ENCODE results near the gene ZNF652.

ZNF652 gene

GRCh38 chr17:49360796-49361128 lies 1.3 kb downstream of the ZNF652 start:
- TF ChIP-seq TAF1 (IDR thresholded peaks at IDR 0.05; ENCODE audit: low read depth), result no peak
- no peak for TF ChIP-seq CEBPB (IDR thresholded peaks at IDR 0.05)
- TF ChIP-seq EP300 (IDR thresholded peaks at IDR 0.05; ENCODE audit: borderline replicate concordance), result no peak
- no peak for TF ChIP-seq ZBTB7A (IDR thresholded peaks at IDR 0.05; ENCODE audit: low read depth)
- TF ChIP-seq, protein P1, sequence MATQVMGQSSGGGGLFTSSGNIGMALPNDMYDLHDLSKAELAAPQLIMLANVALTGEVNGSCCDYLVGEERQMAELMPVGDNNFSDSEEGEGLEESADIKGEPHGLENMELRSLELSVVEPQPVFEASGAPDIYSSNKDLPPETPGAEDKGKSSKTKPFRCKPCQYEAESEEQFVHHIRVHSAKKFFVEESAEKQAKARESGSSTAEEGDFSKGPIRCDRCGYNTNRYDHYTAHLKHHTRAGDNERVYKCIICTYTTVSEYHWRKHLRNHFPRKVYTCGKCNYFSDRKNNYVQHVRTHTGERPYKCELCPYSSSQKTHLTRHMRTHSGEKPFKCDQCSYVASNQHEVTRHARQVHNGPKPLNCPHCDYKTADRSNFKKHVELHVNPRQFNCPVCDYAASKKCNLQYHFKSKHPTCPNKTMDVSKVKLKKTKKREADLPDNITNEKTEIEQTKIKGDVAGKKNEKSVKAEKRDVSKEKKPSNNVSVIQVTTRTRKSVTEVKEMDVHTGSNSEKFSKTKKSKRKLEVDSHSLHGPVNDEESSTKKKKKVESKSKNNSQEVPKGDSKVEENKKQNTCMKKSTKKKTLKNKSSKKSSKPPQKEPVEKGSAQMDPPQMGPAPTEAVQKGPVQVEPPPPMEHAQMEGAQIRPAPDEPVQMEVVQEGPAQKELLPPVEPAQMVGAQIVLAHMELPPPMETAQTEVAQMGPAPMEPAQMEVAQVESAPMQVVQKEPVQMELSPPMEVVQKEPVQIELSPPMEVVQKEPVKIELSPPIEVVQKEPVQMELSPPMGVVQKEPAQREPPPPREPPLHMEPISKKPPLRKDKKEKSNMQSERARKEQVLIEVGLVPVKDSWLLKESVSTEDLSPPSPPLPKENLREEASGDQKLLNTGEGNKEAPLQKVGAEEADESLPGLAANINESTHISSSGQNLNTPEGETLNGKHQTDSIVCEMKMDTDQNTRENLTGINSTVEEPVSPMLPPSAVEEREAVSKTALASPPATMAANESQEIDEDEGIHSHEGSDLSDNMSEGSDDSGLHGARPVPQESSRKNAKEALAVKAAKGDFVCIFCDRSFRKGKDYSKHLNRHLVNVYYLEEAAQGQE (IDR thresholded peaks at IDR 0.05; ENCODE audit: low read depth), result no peak
- no peak for TF ChIP-seq TEAD4 (IDR thresholded peaks at IDR 0.05)
- no peak for TF ChIP-seq CREB1 (IDR thresholded peaks at IDR 0.05; ENCODE audit: low read depth)
- no peak for TF ChIP-seq USF1 (IDR thresholded peaks at IDR 0.05)

- TF ChIP-seq YY1 (IDR thresholded peaks at IDR 0.05; ENCODE audit: low read depth) (no peak), NFIC (IDR thresholded peaks at IDR 0.05) (no peak), CEBPB (IDR thresholded peaks at IDR 0.05) (no peak), ZBTB7A (IDR thresholded peaks at IDR 0.05; ENCODE audit: low read depth) (no peak)
Measured at GRCh38 chr17:49359990-49360795, 1.9 kb downstream of the ZNF652 start.

DNA sequence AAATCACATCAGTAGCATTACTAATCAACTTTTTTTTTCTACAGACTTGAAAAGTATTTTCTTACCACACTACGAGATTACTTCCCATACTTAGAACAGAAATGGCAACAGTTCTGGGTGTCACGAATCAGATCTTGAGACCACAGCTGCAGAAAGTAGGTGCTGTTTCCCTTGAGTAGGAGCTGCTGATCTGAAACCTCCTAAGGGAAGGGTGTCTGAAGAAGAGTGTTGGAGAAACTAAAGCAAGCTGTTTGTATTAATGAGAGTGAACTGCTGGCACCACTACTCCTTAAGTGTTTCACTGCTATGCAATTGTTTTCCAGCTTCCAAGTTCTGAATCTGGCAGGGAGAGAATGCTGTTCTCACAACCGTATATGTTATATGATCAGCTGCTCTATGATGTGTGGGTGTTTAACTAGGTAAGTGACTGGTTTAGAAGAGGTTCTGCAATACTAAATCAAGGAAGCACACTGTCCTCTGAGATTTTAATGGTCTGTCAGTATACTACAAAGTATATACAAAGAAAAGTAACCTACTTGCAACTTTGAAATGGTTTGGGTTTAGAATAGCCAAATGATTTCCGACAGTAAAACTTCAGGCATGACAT lies 3.3 kb downstream of the ZNF652 start:
- TF ChIP-seq, protein P1 (IDR thresholded peaks at IDR 0.05; ENCODE audit: low read depth), result no peak
- no peak for TF ChIP-seq FOXM1 (IDR thresholded peaks at IDR 0.05; ENCODE audit: borderline replicate concordance, low read depth)
- no peak for TF ChIP-seq CEBPB (IDR thresholded peaks at IDR 0.05)
- no peak for TF ChIP-seq TEAD4 (IDR thresholded peaks at IDR 0.05)

DNA sequence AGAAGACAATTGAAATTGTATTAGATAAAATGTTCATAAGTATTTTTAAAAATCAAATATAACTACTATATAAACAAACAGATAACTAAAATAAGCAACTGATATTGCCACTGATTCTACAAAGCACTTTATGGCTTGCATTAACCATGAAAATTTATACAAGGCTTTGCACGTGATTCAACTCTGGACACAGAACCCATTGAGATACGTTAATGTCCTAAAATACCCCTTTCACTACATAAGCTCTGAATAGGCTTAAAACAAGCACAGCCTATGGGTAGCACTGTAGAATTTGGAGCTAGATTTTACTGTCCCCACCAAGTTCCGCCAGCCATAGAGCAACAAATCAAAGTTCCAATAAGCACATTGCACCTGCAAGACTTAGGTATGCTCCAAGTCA lies 4.5 kb downstream of the ZNF652 start:
- no peak for TF ChIP-seq CREB1 (IDR thresholded peaks at IDR 0.05; ENCODE audit: low read depth)
- no peak for TF ChIP-seq EP300 (IDR thresholded peaks at IDR 0.05; ENCODE audit: borderline replicate concordance)
- no peak for TF ChIP-seq YY1 (IDR thresholded peaks at IDR 0.05; ENCODE audit: low read depth)
- no peak for TF ChIP-seq TEAD4 (IDR thresholded peaks at IDR 0.05)
- TF ChIP-seq RAD21 (IDR thresholded peaks at IDR 0.05; ENCODE audit: low read depth), result no peak
- no peak for TF ChIP-seq ZBTB7A (IDR thresholded peaks at IDR 0.05; ENCODE audit: low read depth)
- TF ChIP-seq EGR1 (IDR thresholded peaks at IDR 0.05), result no peak
- TF ChIP-seq FOXM1 (IDR thresholded peaks at IDR 0.05; ENCODE audit: borderline replicate concordance, low read depth), result no peak
- no peak for TF ChIP-seq NFIC (IDR thresholded peaks at IDR 0.05)
- TF ChIP-seq, protein P1 (IDR thresholded peaks at IDR 0.05; ENCODE audit: low read depth), result no peak
- TF ChIP-seq MAX (IDR thresholded peaks at IDR 0.05), result no peak
- no peak for TF ChIP-seq USF1 (IDR thresholded peaks at IDR 0.05)
- TF ChIP-seq TCF12 (IDR thresholded peaks at IDR 0.05; ENCODE audit: low read depth), result no peak
- TF ChIP-seq TAF1 (IDR thresholded peaks at IDR 0.05; ENCODE audit: low read depth), result no peak

GRCh38 chr17:49356320-49356719 lies 5.7 kb downstream of the ZNF652 start:
- no peak for TF ChIP-seq RAD21 (IDR thresholded peaks at IDR 0.05; ENCODE audit: low read depth)
- TF ChIP-seq EP300 (IDR thresholded peaks at IDR 0.05; ENCODE audit: borderline replicate concordance), result no peak
- TF ChIP-seq USF1 (IDR thresholded peaks at IDR 0.05), result no peak
- no peak for TF ChIP-seq NFIC (IDR thresholded peaks at IDR 0.05)
- TF ChIP-seq CREB1 (IDR thresholded peaks at IDR 0.05; ENCODE audit: low read depth), result no peak
- TF ChIP-seq CEBPB (IDR thresholded peaks at IDR 0.05), result no peak
- no peak for TF ChIP-seq MAX (IDR thresholded peaks at IDR 0.05)
- TF ChIP-seq YY1 (IDR thresholded peaks at IDR 0.05; ENCODE audit: low read depth), result no peak
- TF ChIP-seq ZBTB7A (IDR thresholded peaks at IDR 0.05; ENCODE audit: low read depth), result no peak
- TF ChIP-seq, protein P1 (IDR thresholded peaks at IDR 0.05; ENCODE audit: low read depth), result no peak
- TF ChIP-seq TCF12 (IDR thresholded peaks at IDR 0.05; ENCODE audit: low read depth), result no peak
- TF ChIP-seq EGR1 (IDR thresholded peaks at IDR 0.05), result no peak
- TF ChIP-seq FOXM1 (IDR thresholded peaks at IDR 0.05; ENCODE audit: borderline replicate concordance, low read depth), result no peak
